HEK293T (cell line): ENCODE data around the gene SNRNP48.

Experiments
- FOXA1 ChIP-seq: fragments of 450-650 bp; IDR thresholded peaks from 2 replicates; pipeline ENCODE4 v1.6.1; 2016; ENCODE audit warnings: mild to moderate bottlenecking
- SP1 ChIP-seq: fragments of 450-650 bp; IDR thresholded peaks from 2 replicates; pipeline ENCODE4 v1.6.1; 2017

DNA sequence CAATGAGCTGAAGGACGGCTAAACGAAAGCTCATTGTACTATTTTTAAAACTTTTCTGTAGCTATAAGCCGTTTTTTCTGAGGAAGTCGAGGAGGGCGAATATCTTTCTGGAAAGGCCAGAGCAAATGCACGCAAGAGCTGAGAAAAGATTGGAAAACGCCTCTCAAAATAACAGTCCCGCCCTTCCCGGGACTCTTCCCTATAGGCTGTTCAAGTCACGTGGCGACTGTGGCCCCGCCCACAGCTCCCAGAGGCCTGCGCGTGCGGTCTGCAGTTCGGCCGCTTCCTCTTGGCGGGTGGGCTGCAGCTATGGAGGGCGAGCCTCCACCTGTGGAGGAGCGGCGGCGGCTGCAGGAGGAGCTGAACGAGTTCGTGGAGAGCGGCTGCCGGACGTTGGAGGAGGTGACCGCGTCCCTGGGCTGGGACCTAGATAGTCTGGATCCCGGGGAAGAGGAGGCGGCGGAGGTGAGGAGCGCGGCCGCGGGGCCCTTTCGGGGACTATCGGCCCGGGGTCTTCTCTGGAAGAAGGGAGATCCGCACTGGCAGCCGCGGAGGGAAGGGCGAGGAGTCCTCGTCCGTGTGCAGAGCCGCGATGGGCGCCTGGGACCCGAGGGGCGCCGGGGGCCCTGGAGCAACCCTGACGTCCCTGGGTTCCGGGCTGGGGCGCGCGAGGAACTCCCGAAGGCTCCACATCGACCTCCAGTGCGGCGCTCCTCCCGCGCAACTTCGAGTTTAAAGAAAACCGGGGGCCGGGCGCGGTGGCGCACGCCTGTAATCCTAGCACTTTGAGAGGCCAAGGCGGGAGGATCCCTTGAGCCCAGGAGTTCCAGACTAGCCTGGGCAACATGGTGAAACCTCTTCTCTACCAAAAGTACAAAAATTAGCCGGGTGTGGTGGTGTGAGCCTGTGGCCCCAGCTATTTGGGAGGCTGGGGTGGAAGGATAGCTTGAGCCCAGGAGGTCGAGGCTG, at the start of gene SNRNP48:
- TF ChIP-seq FOXA1 (no peak), SP1 (no peak)
